ENCODE results near the gene KNCN. TPM values are rescaled to one million over a fixed set of nuclear protein-coding genes. Genes with fewer than 3 reads are reported as not detected.

Gene KNCN
- total RNA-seq, 1 experiment from 2014 or later = not detected

GRCh38 chr1:46589529-46589928 is 38.1 kb upstream of the KNCN start:
- no peaks in the 10 kb centered on the region for H3K4me1 Mint-ChIP-seq
- H3K4me3 Mint-ChIP-seq = no peak overlapping the region
- no peak overlapping the region for H3K27ac Mint-ChIP-seq
- ChIA-PET CTCF (no interaction called here), POLR2A (no interaction called here)
- no peak for ATAC-seq
- no peaks in the 10 kb centered on the region for H3K9me3 Mint-ChIP-seq
- no peak for DNase-seq (ENCODE audit: low spot score)
- no peaks in the 10 kb centered on the region for H3K27me3 Mint-ChIP-seq (ENCODE audit: low read depth)
- no peak for TF ChIP-seq FOXP4 (CRISPR knock-in tag; IDR thresholded peaks at IDR 0.05)
- TF ChIP-seq HMGXB4 (CRISPR knock-in tag; IDR thresholded peaks at IDR 0.05) = no peak
- no peak for TF ChIP-seq ZNF219 (CRISPR knock-in tag; IDR thresholded peaks at IDR 0.05; ENCODE audit: borderline replicate concordance)
- no peak for TF ChIP-seq STAT6 (CRISPR knock-in tag; conservative IDR thresholded peaks at IDR 0.05; ENCODE audit: low read depth)
- H3K36me3 Mint-ChIP-seq = peaks cover 26% of the 10 kb centered on the region

- H3K4me3 Mint-ChIP-seq = no peak overlapping the region
- ATAC-seq = no peak
- TF ChIP-seq CTCF (IDR thresholded peaks at IDR 0.05) (no peak), USF2 (CRISPR knock-in tag; IDR thresholded peaks at IDR 0.05) (no peak), FOXJ3 (CRISPR knock-in tag; IDR thresholded peaks at IDR 0.05; ENCODE audit: borderline replicate concordance) (no peak), ATF1 (CRISPR knock-in tag; IDR thresholded peaks at IDR 0.05) (no peak)
- no peak for DNase-seq (ENCODE audit: low spot score)
- no peaks in the 10 kb centered on the region for H3K27me3 Mint-ChIP-seq (ENCODE audit: low read depth)
- no peak overlapping the region for H3K27ac Mint-ChIP-seq
- no peaks in the 10 kb centered on the region for H3K4me1 Mint-ChIP-seq
- ChIA-PET CTCF (no interaction called here), POLR2A (no interaction called here)
- H3K36me3 Mint-ChIP-seq = peaks cover 14% of the 10 kb centered on the region; the same call in 1 of the 2 replicates
- H3K9me3 Mint-ChIP-seq = no peaks in the 10 kb centered on the region
Measured at GRCh38 chr1:46587069-46587468, 35.6 kb upstream of the KNCN start.

- Mint-ChIP-seq H3K9me3 (no peaks in the 10 kb centered on the region), H3K27me3 (ENCODE audit: low read depth) (no peaks in the 10 kb centered on the region), H3K27ac (no peak overlapping the region; the same call in 1 of the 2 replicates), H3K4me1 (no peaks in the 10 kb centered on the region), H3K4me3 (no peak overlapping the region), H3K36me3 (peaks cover 7% of the 10 kb centered on the region; the same call in 1 of the 2 replicates)
- ChIA-PET POLR2A (no interaction called here), CTCF (interaction anchor here (1.8 kb wide), 1 partner anchor 19 kb away, joined by 6 read pairs; the partner anchor contains the start of gene MKNK1)
- TF ChIP-seq RORB (CRISPR knock-in tag; IDR thresholded peaks at IDR 0.05) = no peak
- TF ChIP-seq OVOL2 (CRISPR knock-in tag; IDR thresholded peaks at IDR 0.05; ENCODE audit: borderline replicate concordance) = no peak
- TF ChIP-seq ATF6 (CRISPR knock-in tag; IDR thresholded peaks at IDR 0.05) = no peak
- DNase-seq (ENCODE audit: low spot score) (no peak), ATAC-seq (no peak)
Measured at GRCh38 chr1:46585312-46585938, 34.0 kb upstream of the KNCN start.

All from WTC11 (cell line).